Loucy (cell line): ENCODE results near the gene TMEM117.

ENCODE experiments used
- H2AFZ ChIP-seq: fragments of 200-600 bp; sonication (generic); 2 replicates; pipeline ENCODE4 v1.6.0; 2016; ENCODE audit warnings: antibody characterized with exemption, mild to moderate bottlenecking, low read length, moderate library complexity
- H3F3A ChIP-seq: fragments of 200-600 bp; 2 replicates; pipeline ENCODE4 v1.6.0; 2016; ENCODE audit warnings: antibody characterized with exemption, low read depth, mild to moderate bottlenecking
- H3K27me3 ChIP-seq: fragments of 200-600 bp; sonication (generic); 2 replicates; pipeline ENCODE4 v1.6.1; 2014; ENCODE audit warnings: low read length, mild to moderate bottlenecking; ENCODE audit not compliant: insufficient read depth, poor library complexity, severe bottlenecking
- H3K36me3 ChIP-seq: fragments of 200-600 bp; sonication (generic); 2 replicates; pipeline ENCODE4 v1.6.1; 2016; ENCODE audit warnings: low read length; ENCODE audit not compliant: insufficient read depth
- H3K4me1 ChIP-seq: fragments of 200-600 bp; sonication (generic); 2 replicates; pipeline ENCODE4 v1.5.1; 2014; ENCODE audit warnings: low read length, mild to moderate bottlenecking; ENCODE audit not compliant: insufficient read depth, poor library complexity, severe bottlenecking
- H3K4me2 ChIP-seq: fragments of 200-600 bp; sonication (generic); 2 replicates; pipeline ENCODE4 v1.6.0; 2014; ENCODE audit warnings: antibody characterized with exemption, low read length, low read depth, mild to moderate bottlenecking; ENCODE audit not compliant: poor library complexity, severe bottlenecking
- H3K4me3 ChIP-seq: fragments of 200-600 bp; sonication (generic); 2 replicates; pipeline ENCODE4 v1.5.1; 2014; ENCODE audit warnings: low read length, mild to moderate bottlenecking, mixed read lengths; ENCODE audit not compliant: poor library complexity, severe bottlenecking
- H3K79me2 ChIP-seq: fragments of 200-600 bp; sonication (generic); 2 replicates; pipeline ENCODE4 v1.6.1; 2014; ENCODE audit warnings: low read length; ENCODE audit not compliant: insufficient read depth
- H3K9ac ChIP-seq: fragments of 200-600 bp; sonication (generic); 2 replicates; pipeline ENCODE4 v1.6.0; 2014; ENCODE audit warnings: mild to moderate bottlenecking, low read depth, low read length, moderate library complexity; ENCODE audit not compliant: poor library complexity, severe bottlenecking
- H3K9me2 ChIP-seq: fragments of 200-600 bp; sonication (generic); replicated peaks from 2 replicates; pipeline ENCODE4 v1.6.1; 2016; ENCODE audit warnings: low read depth, low read length, mixed read lengths
- H3K9me3 ChIP-seq: fragments of 200-600 bp; sonication (generic); 2 replicates; pipeline ENCODE4 v1.6.1; 2014; ENCODE audit warnings: mild to moderate bottlenecking, antibody characterized with exemption, low read length, low read depth; ENCODE audit not compliant: insufficient read depth
- H4K20me1 ChIP-seq: fragments of 200-600 bp; sonication (generic); 2 replicates; pipeline ENCODE4 v1.6.0; 2014; ENCODE audit warnings: antibody characterized with exemption, low read length, mild to moderate bottlenecking; ENCODE audit not compliant: insufficient read depth, poor library complexity, severe bottlenecking
- EZH2phosphoT487 ChIP-seq: fragments of 200-600 bp; IDR thresholded peaks from 2 replicates; pipeline ENCODE4 v1.6.1; 2018; ENCODE audit warnings: antibody characterized with exemption, mild to moderate bottlenecking, moderate library complexity, borderline replicate concordance
- TF ChIP-seq, protein P1 (sequence below): fragments of 200-600 bp; sonication (generic); conservative IDR thresholded peaks from 2 replicates; pipeline ENCODE4 v1.5.1; 2014; ENCODE audit warnings: mild to moderate bottlenecking, antibody characterized with exemption, low read length

The TMEM117 gene

DNA sequence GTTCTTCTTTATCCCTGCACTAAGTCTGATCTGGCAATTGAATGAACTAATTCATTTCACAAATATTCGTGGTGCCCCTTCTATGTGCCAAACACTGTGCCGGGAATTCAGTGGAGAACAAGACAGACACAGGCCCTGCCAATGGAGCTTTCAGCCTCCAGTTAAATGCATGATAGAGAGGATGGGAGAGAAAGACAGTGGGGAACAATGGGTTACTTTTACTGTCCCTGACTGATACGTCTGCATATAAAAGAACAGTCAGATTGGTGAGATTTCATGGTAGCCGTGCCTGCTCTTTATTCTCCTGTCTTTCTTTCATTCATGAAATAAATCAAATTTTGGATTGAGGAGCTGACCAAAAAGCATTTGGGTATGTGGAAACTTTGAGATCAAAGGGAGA, 78.5 kb downstream of the TMEM117 start:
- Histone ChIP-seq H3K9me3 (no peaks in the 10 kb centered on the region), H2AFZ (no peak overlapping the region), H3K27me3 (no peaks in the 10 kb centered on the region), H3K9me2 (no peaks in the 10 kb centered on the region), H3F3A (no peaks in the 10 kb centered on the region), H3K36me3 (no peaks in the 10 kb centered on the region), H3K79me2 (no peaks in the 10 kb centered on the region), H3K9ac (no peak overlapping the region), H3K4me2 (no peak overlapping the region), H4K20me1 (no peaks in the 10 kb centered on the region), H3K4me3 (no peak overlapping the region), H3K4me1 (no peaks in the 10 kb centered on the region)
- TF ChIP-seq, protein P1, sequence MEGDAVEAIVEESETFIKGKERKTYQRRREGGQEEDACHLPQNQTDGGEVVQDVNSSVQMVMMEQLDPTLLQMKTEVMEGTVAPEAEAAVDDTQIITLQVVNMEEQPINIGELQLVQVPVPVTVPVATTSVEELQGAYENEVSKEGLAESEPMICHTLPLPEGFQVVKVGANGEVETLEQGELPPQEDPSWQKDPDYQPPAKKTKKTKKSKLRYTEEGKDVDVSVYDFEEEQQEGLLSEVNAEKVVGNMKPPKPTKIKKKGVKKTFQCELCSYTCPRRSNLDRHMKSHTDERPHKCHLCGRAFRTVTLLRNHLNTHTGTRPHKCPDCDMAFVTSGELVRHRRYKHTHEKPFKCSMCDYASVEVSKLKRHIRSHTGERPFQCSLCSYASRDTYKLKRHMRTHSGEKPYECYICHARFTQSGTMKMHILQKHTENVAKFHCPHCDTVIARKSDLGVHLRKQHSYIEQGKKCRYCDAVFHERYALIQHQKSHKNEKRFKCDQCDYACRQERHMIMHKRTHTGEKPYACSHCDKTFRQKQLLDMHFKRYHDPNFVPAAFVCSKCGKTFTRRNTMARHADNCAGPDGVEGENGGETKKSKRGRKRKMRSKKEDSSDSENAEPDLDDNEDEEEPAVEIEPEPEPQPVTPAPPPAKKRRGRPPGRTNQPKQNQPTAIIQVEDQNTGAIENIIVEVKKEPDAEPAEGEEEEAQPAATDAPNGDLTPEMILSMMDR: no peak
- no peak for TF ChIP-seq EZH2phosphoT487

DNA sequence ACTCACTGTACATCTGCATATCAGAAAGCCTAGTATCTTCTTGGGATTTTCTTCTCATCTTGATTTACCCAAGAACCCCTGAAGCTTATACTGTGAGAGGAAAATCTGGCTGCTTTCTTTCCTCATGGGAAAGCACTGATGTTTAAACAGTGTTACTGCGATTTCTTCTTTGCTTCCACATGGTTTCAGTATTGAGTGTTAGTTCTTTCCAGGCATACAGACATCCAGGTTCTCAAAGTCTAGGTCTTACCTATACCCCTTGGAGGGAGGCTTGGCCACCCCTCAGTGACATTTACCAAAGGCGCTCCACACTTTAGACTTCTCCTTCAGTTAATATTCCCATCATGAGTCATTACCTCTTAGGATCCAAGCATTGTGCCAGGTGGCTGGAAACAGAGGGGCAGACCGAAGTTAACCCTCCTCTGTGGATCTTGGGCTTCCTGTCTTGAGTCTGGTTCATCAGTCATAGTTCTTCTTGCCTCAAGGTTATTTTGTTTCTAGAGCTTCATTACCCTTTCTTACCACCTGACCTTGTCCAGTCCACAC, 79.1 kb downstream of the TMEM117 start:
- Histone ChIP-seq H3K27me3 (no peaks in the 10 kb centered on the region), H3K4me2 (no peak overlapping the region), H3K4me3 (no peak overlapping the region), H3K9ac (no peak overlapping the region), H4K20me1 (no peaks in the 10 kb centered on the region), H3K79me2 (no peaks in the 10 kb centered on the region), H3K9me3 (no peaks in the 10 kb centered on the region), H3F3A (no peaks in the 10 kb centered on the region), H2AFZ (no peak overlapping the region), H3K9me2 (no peaks in the 10 kb centered on the region), H3K4me1 (no peaks in the 10 kb centered on the region), H3K36me3 (no peaks in the 10 kb centered on the region)
- TF ChIP-seq EZH2phosphoT487: no peak
- TF ChIP-seq, protein P1: peak; percentile 63

DNA sequence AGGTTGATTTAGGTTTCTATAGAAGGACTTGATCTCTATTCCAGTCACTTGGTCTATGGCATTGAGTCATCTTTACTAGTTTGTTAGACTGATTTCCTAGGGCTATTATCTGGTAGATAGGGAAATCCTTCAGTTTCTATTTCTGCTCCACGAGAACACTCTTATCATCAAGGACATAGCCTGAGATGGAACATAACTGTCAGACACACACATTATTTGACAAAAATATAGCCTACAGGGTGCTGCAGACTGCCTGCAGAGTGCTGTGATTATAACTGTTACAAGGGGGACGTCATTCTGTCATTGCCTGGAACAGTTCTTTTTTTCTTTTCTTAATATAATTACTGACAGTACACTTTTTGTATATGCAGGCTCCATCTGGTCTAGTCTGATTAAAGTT, 82.0 kb downstream of the TMEM117 start:
- Histone ChIP-seq H2AFZ (no peak overlapping the region), H3F3A (no peaks in the 10 kb centered on the region), H3K9ac (no peak overlapping the region), H4K20me1 (no peaks in the 10 kb centered on the region), H3K9me3 (no peaks in the 10 kb centered on the region), H3K4me2 (no peak overlapping the region), H3K4me3 (no peak overlapping the region), H3K9me2 (no peaks in the 10 kb centered on the region), H3K4me1 (no peaks in the 10 kb centered on the region), H3K79me2 (no peaks in the 10 kb centered on the region), H3K36me3 (no peaks in the 10 kb centered on the region), H3K27me3 (no peaks in the 10 kb centered on the region)
- no peak for TF ChIP-seq EZH2phosphoT487
- TF ChIP-seq, protein P1: no peak
